NCI-H1436 (cell line): ENCODE measurements around the gene RIMKLB.
"Not testable (repeated sequence)": the region's sequence is repeated elsewhere in the genome, so short reads cannot be mapped to it uniquely, and the experiment has no call there.

ENCODE experiments used
- DNase-seq: peaks from one replicate; lab custom pipeline; 2025; lab: John Stamatoyannopoulos, UW

RIMKLB gene

GRCh38 chr12:8818526-8818925 is 120.7 kb downstream of the RIMKLB start:
- no peak for DNase-seq

GRCh38 chr12:8819666-8819980 is 121.8 kb downstream of the RIMKLB start:
- no peak for DNase-seq

- not testable (repeated sequence) for DNase-seq
Measured at GRCh38 chr12:8820676-8821407, 123.1 kb downstream of the RIMKLB start.

- no peak for DNase-seq
Measured at GRCh38 chr12:8821591-8821990, 123.8 kb downstream of the RIMKLB start.

- DNase-seq = no peak
Measured at GRCh38 chr12:8822298-8822697, 124.5 kb downstream of the RIMKLB start, which contains the start of gene A2ML1. Gene A2ML1 (plus strand): TSS chr12:8822621. CDS start chr12:8822652, 31 bp downstream.

- DNase-seq = no peak
Measured at GRCh38 chr12:8823565-8824300, 125.9 kb downstream of the RIMKLB start.

GRCh38 chr12:8827551-8828256 is 129.9 kb downstream of the RIMKLB start:
- no peak for DNase-seq

- DNase-seq = no peak
Measured at GRCh38 chr12:8828257-8829124, 130.7 kb downstream of the RIMKLB start.

- no peak for DNase-seq
Measured at GRCh38 chr12:8829125-8829518, 131.3 kb downstream of the RIMKLB start.

GRCh38 chr12:8829621-8830020 is 131.8 kb downstream of the RIMKLB start:
- DNase-seq = no peak

GRCh38 chr12:8831116-8831515 is 133.3 kb downstream of the RIMKLB start:
- no peak for DNase-seq

GRCh38 chr12:8832500-8832899 is 134.7 kb downstream of the RIMKLB start:
- DNase-seq = no peak
